Neural crest cell (in vitro differentiated cells): ENCODE results near the gene DDAH1. TPM values are rescaled to one million over a fixed set of nuclear protein-coding genes. Genes with fewer than 3 reads are reported as not detected.

Experiments used
- DNase-seq: peaks from one replicate; pipeline ENCODE4 v3.0.0; 2021; ENCODE audit warnings: low read depth, mixed read lengths, low spot score
- H3K27ac Mint-ChIP-seq: one replicate; pipeline ENCODE4 v1.8.0; 2021; ENCODE audit warnings: mild to moderate bottlenecking, mixed read lengths; ENCODE audit not compliant: unreplicated experiment
- H3K27me3 Mint-ChIP-seq: 2 replicates; pipeline ENCODE4 v1.8.0; 2021; ENCODE audit warnings: low read depth, mild to moderate bottlenecking, mixed read lengths
- H3K36me3 Mint-ChIP-seq: 2 replicates; pipeline ENCODE4 v1.8.0; 2021; ENCODE audit warnings: low read depth, mild to moderate bottlenecking, mixed read lengths
- H3K4me1 Mint-ChIP-seq: 2 replicates; pipeline ENCODE4 v1.8.0; 2021; ENCODE audit warnings: mixed read lengths
- H3K4me3 Mint-ChIP-seq: one replicate; pipeline ENCODE4 v1.8.0; 2021; ENCODE audit warnings: mild to moderate bottlenecking, mixed read lengths
- H3K9me3 Mint-ChIP-seq: 2 replicates; pipeline ENCODE4 v1.8.0; 2021; ENCODE audit warnings: mixed read lengths
- CTCF ChIP-seq: fragments of 200-600 bp; sonication (generic); conservative IDR thresholded peaks from 2 replicates; pipeline ENCODE4 v1.5.0; 2021; ENCODE audit warnings: antibody characterized with exemption, mild to moderate bottlenecking
- total RNA-seq: library from RNA; stranded (reverse); gene quantifications from 2 replicates; pipeline ENCODE4 v1.2.1, GENCODE V29; 2021

The DDAH1 gene
- total RNA-seq, 1 donor from 2014 or later = 22.3 TPM

GRCh38 chr1:85333186-85333585 is 131.8 kb downstream of the DDAH1 start:
- Mint-ChIP-seq H3K27ac (no peak overlapping the region), H3K27me3 (no peaks in the 10 kb centered on the region), H3K9me3 (peaks cover 11% of the 10 kb centered on the region), H3K4me1 (peaks cover 8% of the 10 kb centered on the region), H3K36me3 (peaks cover 10% of the 10 kb centered on the region), H3K4me3 (no peak overlapping the region)
- no peak for DNase-seq
- no peak for TF ChIP-seq CTCF

GRCh38 chr1:85332575-85332974 is 132.4 kb downstream of the DDAH1 start:
- Mint-ChIP-seq H3K9me3 (peaks cover 11% of the 10 kb centered on the region), H3K36me3 (peaks cover 10% of the 10 kb centered on the region), H3K27ac (no peak overlapping the region), H3K27me3 (no peaks in the 10 kb centered on the region), H3K4me3 (no peak overlapping the region), H3K4me1 (peaks cover 8% of the 10 kb centered on the region)
- no peak for DNase-seq
- no peak for TF ChIP-seq CTCF

GRCh38 chr1:85330711-85331290 is 134.2 kb downstream of the DDAH1 start:
- Mint-ChIP-seq H3K27me3 (no peaks in the 10 kb centered on the region), H3K36me3 (peaks cover 10% of the 10 kb centered on the region), H3K27ac (no peak overlapping the region), H3K4me3 (no peak overlapping the region), H3K4me1 (peaks cover 8% of the 10 kb centered on the region), H3K9me3 (peaks cover 11% of the 10 kb centered on the region)
- no peak for TF ChIP-seq CTCF
- DNase-seq = no peak

DNA sequence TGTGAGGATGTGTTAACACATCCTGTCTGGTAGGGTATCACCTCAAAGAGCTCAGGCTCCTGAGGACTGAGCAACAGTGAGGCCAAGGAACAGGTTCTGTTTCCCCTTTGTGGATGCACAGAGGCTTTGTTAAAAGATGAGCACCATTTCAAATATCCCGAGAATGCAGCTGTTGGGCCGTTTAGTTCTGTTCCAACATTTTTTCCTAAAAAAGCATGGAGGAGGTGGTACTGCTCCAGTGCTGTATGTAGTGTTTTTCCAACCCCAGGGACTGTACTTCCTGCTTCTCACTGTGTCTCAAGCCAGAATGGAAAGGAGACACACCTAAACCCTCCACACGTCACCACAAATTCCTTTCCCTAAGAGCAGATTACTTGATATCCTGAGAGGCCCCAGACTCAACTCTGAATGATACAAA is 134.7 kb downstream of the DDAH1 start:
- Mint-ChIP-seq H3K4me3 (no peak overlapping the region), H3K27ac (no peak overlapping the region), H3K9me3 (peaks cover 11% of the 10 kb centered on the region), H3K36me3 (peaks cover 10% of the 10 kb centered on the region), H3K27me3 (no peaks in the 10 kb centered on the region), H3K4me1 (peaks cover 8% of the 10 kb centered on the region)
- no peak for TF ChIP-seq CTCF
- no peak for DNase-seq

- peaks cover 8% of the 10 kb centered on the region for H3K4me1 Mint-ChIP-seq
- no peak for TF ChIP-seq CTCF
- peaks cover 4% of the 10 kb centered on the region for H3K36me3 Mint-ChIP-seq
- no peak overlapping the region for H3K4me3 Mint-ChIP-seq
- no peaks in the 10 kb centered on the region for H3K27me3 Mint-ChIP-seq
- peak overlapping the region; percentile 24 for H3K27ac Mint-ChIP-seq
- DNase-seq = no peak
- peaks cover 8% of the 10 kb centered on the region for H3K9me3 Mint-ChIP-seq
These were observed 136.1 kb downstream of the DDAH1 start for GRCh38 chr1:85328713-85329397.
